GM23338 (cell line): ENCODE measurements around the gene KAZN. TPM values are rescaled to one million over a fixed set of nuclear protein-coding genes. Genes with fewer than 3 reads are reported as not detected.

Source experiments
- ZNF462 ChIP-seq: fragments of 250-450 bp; sonication (Bioruptor Pico); IDR thresholded peaks from 2 replicates; pipeline ENCODE4 v1.5.0; 2020; ENCODE audit warnings: mild to moderate bottlenecking, moderate library complexity
- polyA plus RNA-seq: library from polyadenylated mRNA; unstranded; fragments of >200 nt; fragmentation: Nextera tagmentation; extraction: Ambion mirVana; gene quantifications from 2 replicates; pipeline ENCODE4 v1.2.1, GENCODE V29; 2016
- total RNA-seq: library from RNA; depleted of rRNA; stranded (reverse); fragments of >200 nt; shearing (Covaris generic); gene quantifications from 2 replicates; pipeline ENCODE4 v1.2.3, GENCODE V29; 2014

The KAZN gene
- total and polyA plus RNA-seq, 2 experiments from 2014 or later = 9.9 to 15.0 TPM

GRCh38 chr1:15167386-15167785 lies 568.9 kb downstream of the KAZN start (continued):
- no peak for TF ChIP-seq ZNF462 (CRISPR knock-in tag)
